ENCODE results near the gene UBALD2.
"Not testable (repeated sequence)": the region's sequence is repeated elsewhere in the genome, so short reads cannot be mapped to it uniquely, and the experiment has no call there.

- TF ChIP-seq CTCF (IDR thresholded peaks at IDR 0.05; ENCODE audit: poor library complexity, severe bottlenecking); EZH2 (IDR thresholded peaks at IDR 0.05; ENCODE audit: borderline replicate concordance, insufficient read depth, low read length, poor library complexity, severe bottlenecking): not testable (repeated sequence)
- TF ChIP-seq, protein P1, sequence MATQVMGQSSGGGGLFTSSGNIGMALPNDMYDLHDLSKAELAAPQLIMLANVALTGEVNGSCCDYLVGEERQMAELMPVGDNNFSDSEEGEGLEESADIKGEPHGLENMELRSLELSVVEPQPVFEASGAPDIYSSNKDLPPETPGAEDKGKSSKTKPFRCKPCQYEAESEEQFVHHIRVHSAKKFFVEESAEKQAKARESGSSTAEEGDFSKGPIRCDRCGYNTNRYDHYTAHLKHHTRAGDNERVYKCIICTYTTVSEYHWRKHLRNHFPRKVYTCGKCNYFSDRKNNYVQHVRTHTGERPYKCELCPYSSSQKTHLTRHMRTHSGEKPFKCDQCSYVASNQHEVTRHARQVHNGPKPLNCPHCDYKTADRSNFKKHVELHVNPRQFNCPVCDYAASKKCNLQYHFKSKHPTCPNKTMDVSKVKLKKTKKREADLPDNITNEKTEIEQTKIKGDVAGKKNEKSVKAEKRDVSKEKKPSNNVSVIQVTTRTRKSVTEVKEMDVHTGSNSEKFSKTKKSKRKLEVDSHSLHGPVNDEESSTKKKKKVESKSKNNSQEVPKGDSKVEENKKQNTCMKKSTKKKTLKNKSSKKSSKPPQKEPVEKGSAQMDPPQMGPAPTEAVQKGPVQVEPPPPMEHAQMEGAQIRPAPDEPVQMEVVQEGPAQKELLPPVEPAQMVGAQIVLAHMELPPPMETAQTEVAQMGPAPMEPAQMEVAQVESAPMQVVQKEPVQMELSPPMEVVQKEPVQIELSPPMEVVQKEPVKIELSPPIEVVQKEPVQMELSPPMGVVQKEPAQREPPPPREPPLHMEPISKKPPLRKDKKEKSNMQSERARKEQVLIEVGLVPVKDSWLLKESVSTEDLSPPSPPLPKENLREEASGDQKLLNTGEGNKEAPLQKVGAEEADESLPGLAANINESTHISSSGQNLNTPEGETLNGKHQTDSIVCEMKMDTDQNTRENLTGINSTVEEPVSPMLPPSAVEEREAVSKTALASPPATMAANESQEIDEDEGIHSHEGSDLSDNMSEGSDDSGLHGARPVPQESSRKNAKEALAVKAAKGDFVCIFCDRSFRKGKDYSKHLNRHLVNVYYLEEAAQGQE (IDR thresholded peaks at IDR 0.05; ENCODE audit: borderline replicate concordance): not testable (repeated sequence)
These were observed 2.4 kb downstream of the UBALD2 start for GRCh38 chr17:76267581-76268001.
